ENCODE data around the gene CLMN.
"Not testable (repeated sequence)": the region's sequence is repeated elsewhere in the genome, so short reads cannot be mapped to it uniquely, and the experiment has no call there.

CLMN gene

GRCh38 chr14:95283802-95284201, 35.9 kb downstream of the CLMN start:
- DNase-seq, result not testable (repeated sequence)

DNA sequence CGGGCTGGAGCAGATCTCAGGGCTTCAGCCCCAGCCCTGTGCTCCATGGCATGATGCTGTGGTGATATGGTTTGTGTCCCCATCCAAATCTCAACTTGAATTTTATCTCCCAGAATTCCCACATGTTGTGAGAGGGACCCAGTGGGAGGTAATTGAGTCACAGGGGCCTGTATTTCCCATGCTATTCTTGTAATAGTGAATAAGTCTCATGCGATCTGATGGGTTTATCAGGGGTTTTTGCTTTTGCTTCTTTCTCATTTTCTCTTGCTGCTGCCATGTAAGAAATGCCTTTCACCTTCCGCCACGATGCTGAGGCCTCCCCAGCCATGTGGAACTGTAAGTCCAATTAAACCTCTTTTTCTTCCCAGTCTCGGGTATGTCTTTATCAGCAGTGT, 36.7 kb downstream of the CLMN start:
- DNase-seq, result not testable (repeated sequence)

DNA sequence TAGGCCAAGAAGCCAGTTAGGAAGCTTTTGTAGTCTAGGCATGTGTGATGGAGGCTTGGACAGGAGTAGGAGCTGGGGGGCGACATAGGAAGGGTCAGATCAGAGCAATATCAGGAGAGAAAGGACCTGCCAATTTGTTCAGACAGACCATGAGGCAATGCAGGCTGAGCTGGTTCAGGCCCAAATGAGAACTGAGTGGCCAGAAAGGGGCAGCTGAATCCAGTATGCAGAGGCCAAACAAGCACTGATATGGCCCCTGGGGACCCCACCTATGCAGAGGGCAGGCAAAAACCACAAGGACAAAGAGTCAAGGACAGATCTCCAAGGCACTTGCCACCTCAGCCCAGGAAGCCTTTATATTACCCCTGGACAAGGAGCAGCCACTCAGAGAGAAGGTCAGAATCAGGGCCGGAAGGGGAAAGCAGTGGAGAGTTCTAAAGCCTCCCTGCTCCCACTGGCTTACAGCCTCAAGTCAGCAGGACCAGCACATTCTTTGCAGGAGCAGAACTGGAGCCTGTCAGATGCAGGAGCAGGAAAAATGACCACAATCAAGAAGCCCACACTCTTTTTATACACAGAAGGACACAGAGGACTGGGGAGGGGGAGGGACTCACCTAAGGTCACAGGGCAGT, 37.2 kb downstream of the CLMN start:
- no peak for DNase-seq

DNA sequence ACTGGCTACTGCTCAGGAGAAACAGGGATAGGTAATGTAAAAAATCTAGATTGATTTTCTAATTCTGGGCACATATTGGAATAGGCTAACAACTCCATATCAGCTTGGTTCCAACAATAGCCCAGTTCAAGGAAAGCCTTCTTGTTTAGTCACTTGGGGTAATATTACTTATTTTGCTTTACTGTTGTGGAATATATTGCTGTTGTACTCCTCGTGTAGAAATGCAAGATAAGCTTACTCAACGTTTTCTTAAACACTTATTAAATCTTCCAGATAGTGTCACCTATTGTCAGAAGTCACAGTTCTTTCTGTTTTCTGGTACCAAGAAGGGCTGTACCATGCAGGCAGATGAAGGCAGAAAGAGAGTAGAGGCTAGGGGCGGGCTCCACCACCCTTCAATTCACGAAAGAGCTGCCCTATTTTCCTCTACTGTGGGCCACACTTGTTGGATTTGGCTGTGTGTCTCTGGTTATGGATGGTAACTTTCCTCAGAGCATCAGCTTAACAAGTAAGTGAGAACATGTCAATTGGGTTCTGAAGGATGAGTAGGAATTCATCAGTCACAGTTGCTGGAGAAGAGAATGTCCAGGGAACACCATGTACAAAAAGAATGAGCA, 38.0 kb downstream of the CLMN start:
- DNase-seq, result no peak

DNA sequence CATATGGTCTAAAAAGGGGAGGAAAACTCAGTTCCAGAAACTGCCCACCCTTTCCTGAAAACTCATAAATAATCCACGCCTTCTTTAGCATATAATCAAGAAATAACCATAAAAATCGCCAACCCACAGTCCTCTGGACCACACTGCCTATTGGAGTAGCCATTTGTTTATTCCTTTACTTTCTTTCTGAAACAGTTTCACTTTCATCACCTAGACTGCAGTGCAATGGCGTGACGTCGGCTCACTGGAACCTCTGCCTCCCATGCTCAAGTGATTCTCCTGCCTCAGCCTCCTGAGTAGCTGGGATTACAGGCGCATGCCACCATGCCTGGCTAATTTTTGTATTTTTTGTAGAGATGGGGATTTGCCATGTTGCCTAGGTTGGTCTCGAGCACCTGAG, 44.2 kb downstream of the CLMN start:
- no peak for DNase-seq

DNA sequence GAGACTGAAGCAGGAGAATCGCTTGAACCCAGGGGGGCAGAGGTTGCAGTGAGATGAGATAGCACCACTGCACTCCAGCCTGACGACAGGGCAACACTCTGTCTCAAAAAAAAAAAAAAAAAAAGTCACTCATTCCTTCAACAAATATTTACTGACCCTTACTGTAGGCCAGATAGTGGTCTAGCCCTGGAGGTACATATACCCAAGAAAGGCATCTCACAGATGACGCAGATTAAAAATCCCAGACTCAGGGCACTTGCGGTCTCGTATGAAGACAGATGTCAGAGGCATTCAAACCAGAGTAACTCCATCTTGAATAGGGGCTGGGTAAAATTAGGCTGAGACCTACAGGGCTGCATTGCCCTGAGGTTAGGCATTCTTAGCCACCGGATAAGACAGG, 44.8 kb downstream of the CLMN start:
- DNase-seq, result no peak

GRCh38 chr14:95274279-95274678, 45.4 kb downstream of the CLMN start:
- no peak for DNase-seq

DNA sequence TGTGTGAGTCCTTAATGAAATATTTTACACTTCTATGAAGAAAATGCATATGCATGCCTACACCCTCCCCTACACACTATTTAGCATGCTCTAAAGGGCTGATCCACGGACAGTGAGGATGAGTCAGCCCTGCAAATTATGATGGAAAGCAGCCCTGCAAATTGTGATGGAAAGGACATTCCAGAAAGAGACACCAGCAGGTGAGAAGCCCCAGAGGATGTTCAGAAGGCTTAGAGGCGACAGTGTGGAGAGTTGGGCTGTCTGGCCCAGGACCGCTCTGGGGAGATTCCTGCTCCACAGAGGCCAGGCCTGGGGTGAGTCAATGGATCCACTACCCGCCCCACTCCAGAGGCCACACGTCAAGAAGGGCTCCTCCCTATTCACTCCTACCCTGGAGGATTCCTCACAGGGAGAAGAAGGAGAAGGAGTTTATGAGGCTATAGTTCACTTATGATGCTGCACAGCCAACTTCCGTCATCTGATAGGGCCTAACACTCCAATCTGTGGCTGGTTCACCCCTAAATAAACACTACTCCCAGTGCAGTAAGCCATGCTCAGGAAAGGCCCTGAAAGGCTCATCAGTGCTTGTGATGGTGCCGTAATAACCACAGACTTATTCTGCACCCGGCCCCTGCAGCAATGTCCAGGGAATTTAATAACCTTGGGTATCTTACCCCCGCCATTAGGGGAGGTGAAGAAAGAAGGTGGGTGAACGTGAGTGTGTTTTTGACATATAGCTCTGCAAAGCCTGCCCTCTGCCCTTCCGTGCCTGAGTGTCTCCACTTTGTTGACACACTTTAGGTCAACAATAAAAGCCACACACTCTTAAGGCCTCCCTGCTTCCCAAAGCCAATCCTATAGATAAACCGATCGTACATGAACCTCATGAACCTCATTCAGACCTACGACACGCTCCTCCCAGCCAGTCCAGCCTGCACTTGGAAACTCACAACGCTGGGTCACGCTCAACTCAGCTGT, 46.4 kb downstream of the CLMN start:
- DNase-seq, result no peak

DNA sequence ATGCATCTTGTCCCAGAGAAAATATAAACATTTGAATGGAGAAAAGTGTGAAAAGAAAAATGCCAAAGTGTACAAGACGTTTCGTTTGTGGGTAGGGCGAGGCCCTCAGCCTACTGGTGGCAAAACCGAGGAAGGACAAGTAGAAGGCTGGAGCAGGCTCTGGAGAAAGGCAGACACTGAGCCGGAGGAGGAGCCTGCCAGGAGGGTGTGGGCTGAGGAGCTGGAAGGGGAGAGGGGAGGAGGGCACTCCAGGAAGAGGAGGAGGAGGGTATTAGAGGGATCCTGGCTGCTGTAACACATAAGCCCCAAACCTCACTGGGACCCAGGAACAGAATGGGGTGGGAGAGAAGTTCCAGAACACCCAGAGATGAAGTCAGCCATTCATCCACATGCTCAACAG, 47.7 kb downstream of the CLMN start:
- no peak for DNase-seq

DNA sequence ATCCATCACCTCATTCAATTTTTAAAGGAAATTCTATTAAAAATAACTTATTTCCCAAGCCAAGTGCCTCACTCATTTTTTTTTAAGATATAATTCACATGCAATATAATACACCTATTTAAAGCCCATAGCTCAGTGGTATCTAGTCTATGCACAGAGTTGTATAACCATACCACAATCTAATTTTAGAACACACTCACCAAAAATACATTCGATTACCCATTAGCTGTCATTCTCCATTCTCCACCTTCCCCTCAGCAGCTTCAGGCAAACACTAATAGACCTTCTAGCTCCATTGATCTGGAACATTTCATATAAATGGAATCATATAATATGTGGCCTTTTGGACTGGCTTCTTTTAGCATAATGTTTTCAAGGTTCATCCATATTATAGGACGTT, 49.5 kb downstream of the CLMN start:
- DNase-seq, result no peak

DNA sequence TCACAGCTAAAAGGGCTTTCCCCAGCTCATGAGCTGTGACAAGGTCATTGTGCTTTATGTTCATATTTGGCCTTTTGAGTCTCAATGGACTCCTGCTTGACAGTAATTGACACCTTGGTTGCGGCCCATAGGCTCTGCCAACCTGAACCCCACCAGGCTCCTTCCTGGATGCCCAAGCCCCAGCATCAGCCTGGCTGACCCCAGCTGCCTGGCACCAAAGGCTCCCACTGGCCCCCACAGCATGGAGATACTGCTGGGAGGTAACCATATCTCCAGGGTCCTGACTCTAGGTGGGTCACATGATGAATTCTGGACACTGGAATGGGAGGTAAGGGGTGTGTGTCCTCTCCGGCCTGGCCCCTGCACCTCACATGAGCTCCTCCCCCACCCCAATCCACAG, 50.2 kb downstream of the CLMN start:
- DNase-seq, result no peak

DNA sequence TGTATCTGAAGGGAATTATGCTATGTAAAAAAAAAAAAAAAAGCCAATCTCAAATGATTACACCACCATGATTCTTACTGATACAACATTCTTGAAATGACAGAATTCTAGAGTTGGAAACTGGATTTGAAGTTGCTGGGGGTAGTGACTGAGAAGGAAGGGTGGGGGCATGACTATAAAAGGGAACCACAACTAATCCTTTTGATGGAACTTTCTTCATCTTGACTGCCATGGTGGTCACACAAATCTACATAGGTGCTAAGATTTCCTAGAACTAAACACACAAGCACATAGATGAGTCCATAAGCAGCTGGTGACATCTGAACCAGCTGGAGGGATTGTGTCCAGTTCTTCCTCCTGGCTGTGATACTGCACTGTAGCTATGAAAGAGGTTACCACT, 51.4 kb downstream of the CLMN start:
- DNase-seq, result no peak

- no peak for DNase-seq
These were observed 52.4 kb downstream of the CLMN start for GRCh38 chr14:95267306-95267705.

GRCh38 chr14:95265106-95266094, 54.3 kb downstream of the CLMN start:
- DNase-seq, result peak; percentile 55 to 67

- no peak for DNase-seq
These were observed 55.3 kb downstream of the CLMN start for GRCh38 chr14:95264271-95264973.

DNA sequence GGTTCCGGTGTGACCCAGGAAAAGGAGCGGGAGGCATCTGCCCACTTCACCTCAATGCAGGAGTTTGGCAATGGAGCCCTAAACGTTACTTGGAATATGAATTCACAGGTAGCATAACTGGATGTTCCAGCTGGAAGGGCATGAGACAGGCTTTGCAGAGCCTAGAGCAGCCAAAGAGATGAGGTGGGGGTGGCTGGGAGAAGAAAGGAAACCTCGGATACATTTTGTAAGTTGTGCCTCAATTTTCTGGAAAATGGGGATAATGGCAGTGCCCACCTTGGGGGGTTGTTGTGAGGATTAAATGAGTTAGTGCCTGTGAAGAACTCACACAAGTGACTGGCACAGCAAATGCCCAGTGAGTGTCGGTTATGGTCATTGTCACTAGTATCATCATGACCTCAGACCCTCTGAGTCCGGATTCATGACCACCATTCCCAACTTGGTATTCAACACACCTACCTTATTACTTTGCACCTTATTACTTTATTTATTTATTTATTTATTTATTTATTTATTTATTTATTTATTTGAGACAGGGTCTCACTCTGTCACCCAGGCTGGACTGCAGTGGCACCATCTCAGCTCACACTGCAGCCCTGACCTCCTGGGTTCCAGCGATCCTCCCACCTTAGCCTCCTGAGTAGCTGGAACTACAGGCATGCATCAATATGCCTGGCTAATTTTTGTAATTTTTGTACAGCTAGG, 56.0 kb downstream of the CLMN start:
- no peak for DNase-seq

- no peak for DNase-seq
These were observed 57.2 kb downstream of the CLMN start for GRCh38 chr14:95262511-95262891.

GRCh38 chr14:95261616-95262510, 57.8 kb downstream of the CLMN start:
- DNase-seq, result no peak

DNA sequence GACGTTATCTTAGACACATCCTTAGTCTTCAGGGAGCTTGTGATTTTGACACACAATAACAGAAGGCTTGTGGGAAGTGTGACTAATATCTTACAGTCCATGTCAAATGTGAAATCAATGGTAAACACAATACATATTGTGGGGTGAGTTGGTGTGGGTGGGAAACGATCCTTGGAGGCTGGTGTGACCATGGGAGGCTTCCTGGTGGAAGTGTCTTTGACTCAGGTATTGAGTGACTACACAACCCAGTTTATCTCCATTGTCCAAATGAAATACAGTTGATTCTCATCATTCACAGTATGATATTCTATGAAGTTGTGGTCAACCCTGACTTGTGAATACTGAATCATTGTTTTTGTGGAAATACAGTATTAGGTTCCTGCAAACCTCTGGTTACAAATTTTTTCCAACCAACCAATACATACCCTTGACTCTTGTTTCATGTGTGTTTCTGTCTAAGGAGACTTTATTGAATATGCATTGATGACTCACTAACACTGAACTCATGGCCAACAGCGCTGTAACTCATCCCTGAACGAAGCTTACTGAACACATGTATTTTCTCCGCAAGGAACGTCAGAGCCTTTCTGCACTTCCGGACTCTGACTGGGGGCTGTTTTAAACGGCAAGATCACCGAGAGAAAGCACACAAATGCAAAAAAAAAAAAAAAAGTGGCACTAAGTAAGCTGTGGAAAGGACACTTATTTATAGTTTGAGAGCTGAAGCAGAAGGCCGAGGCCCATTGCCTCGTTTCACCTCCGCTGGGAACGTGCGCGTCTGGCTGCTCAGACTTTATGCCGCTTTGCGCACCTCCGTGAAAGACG, 59.0 kb downstream of the CLMN start:
- peak; percentile 57 to 87 for DNase-seq
